Endothelial cell of umbilical vein (primary cell): ENCODE results near the gene SOCS3.

Source experiments
- CTCF ChIP-seq, 2 donors: IDR thresholded peaks; 1 replicate in 1 of 2; 2 replicates in 1 of 2; pipeline ENCODE4 v1.5.1; 2011; ENCODE audit warnings: low read length in 2 of 2, mild to moderate bottlenecking in 2 of 2, moderate library complexity in 2 of 2, control low read depth in 1 of 2, inconsistent platforms in 1 of 2, low read depth in 1 of 2; ENCODE audit not compliant: insufficient read depth in 1 of 2; ENCODE audit errors: extremely low read depth in 1 of 2
- EZH2 ChIP-seq: IDR thresholded peaks from 2 replicates; pipeline ENCODE4 v1.6.1; 2012; ENCODE audit warnings: borderline replicate concordance, low read depth, mild to moderate bottlenecking, moderate library complexity, low read length, inconsistent platforms; ENCODE audit not compliant: severe bottlenecking
- GATA2 ChIP-seq: IDR thresholded peaks from 2 replicates; pipeline ENCODE4 v1.7.0; 2011; ENCODE audit warnings: low read depth, mild to moderate bottlenecking, moderate library complexity, mixed read lengths, low read length; ENCODE audit not compliant: insufficient read length, insufficient read depth
- MYC ChIP-seq: IDR thresholded peaks from one replicate; pipeline ENCODE4 v1.6.1; 2011; ENCODE audit warnings: mild to moderate bottlenecking, low read depth, low read length
- POLR2A ChIP-seq: IDR thresholded peaks from 2 replicates; pipeline ENCODE4 v1.6.1; 2012; ENCODE audit warnings: low read depth, mild to moderate bottlenecking, control low read depth, low read length
- POLR2AphosphoS5 ChIP-seq: IDR thresholded peaks from 2 replicates; pipeline ENCODE4 v1.6.1; 2012; ENCODE audit warnings: low read depth, mild to moderate bottlenecking, control low read depth, low read length, moderate library complexity; ENCODE audit not compliant: insufficient read depth
- TF ChIP-seq, protein P1 (sequence below): IDR thresholded peaks from 2 replicates; pipeline ENCODE4 v1.6.1; 2011; ENCODE audit not compliant: insufficient read depth, insufficient read length

- TF ChIP-seq CTCF (IDR thresholded peaks at IDR 0.05; ENCODE audit: extremely low read depth in 1 of 2, insufficient read depth in 1 of 2, low read depth in 1 of 2, low read length in 2 of 2) (no peak), POLR2AphosphoS5 (no peak), POLR2A (no peak), GATA2 (no peak), EZH2 (no peak), MYC (no peak)
- TF ChIP-seq, protein P1, sequence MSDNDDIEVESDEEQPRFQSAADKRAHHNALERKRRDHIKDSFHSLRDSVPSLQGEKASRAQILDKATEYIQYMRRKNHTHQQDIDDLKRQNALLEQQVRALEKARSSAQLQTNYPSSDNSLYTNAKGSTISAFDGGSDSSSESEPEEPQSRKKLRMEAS = no peak
Measured at GRCh38 chr17:78376161-78376560, 16.3 kb upstream of the SOCS3 start.
